NCI-H226 (cell line): ENCODE data around the gene GALK2.
A peak's percentile ranks its signal among the peaks of the same experiment; 100 is the strongest.

Source experiments
- DNase-seq: peaks from one replicate; pipeline ENCODE4 v3.0.0-alpha.2; 2015

Gene GALK2

DNA sequence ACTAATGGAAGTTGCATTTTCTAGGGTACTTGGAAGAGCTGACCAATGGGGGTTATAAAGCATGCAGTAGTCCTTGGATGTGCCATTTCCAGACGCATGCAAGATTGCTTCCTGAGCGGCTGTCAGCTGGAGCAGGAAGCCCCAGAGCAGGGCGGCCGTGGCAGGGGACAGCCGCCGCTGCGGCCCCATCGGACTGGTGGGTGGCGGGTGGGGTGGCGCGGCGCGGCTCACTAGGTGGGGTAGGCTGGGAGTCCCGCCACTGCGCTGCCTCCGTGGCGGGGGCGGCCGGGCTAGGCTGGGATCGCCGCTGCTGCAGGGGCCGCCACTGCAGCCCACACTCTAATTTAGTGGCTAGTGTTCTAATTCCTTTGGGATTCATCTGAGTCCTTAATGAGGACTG, 196.4 kb downstream of the GALK2 start:
- DNase-seq: no peak

DNA sequence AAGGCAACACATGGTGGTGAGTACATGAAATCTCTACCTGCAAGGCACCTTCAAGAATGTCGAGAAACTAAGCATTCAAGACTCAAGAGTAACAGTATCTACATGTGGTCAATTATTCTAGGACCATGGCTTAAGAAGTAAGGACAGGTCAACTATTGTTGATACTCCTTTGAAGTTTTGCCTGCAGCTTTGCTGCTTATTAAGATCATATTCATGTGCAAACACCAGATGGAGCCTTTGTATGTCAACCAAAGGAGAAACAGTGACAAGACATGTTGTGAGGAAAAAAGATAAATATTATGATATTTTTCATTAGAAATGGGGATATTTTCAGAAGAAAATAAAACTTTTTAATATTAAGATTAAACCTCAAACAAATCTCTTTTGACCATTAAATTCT, 200.7 kb downstream of the GALK2 start:
- DNase-seq: peak; percentile 17

DNA sequence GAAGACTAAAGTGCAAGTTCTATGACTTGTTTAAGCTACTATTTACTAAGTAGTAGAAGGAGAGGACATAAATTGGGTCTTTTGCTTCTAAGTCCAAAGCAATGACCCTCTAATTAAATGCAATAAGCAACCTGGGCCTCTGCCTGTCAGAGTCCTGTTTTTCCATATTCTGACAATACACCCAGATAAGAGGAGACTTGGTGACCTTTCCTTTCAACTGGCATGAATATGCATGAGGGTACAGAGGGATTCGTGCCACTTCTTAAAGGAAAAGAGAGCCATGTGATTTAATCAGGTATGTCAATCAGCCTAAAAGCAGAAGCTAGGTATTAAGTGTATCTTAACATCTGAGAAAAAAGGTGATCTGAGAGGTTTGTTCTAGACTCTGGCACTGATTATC, 202.3 kb downstream of the GALK2 start:
- no peak for DNase-seq

DNA sequence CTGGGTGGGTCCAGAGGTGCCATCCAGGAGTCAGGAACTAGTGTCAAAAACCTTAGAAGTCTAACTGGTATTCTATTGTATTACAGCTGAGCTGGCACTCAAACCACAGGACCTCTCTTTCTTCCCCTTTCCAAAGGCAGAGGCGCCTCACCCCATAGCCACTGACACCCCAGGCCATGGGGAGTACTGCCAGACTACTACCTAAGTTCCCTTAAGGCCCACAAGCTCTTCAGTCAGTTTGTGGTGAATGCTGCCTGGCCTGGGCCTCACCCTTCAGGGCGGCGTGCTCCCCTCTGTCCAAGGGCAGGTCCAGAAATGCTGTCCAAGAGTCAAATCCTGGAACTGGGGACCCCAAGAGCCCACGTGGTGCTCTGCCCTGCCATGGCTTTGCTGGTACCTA, 209.9 kb downstream of the GALK2 start:
- no peak for DNase-seq

- DNase-seq: no peak
These were observed 210.9 kb downstream of the GALK2 start for GRCh38 chr15:49380912-49381311.
